NB4 (cell line): ENCODE data around the gene LIN7A.

Source experiments
- CTCF ChIP-seq: IDR thresholded peaks from one replicate; pipeline ENCODE4 v1.5.1; 2012; ENCODE audit warnings: low read depth, low read length
- MAX ChIP-seq: IDR thresholded peaks from 2 replicates; pipeline ENCODE4 v1.6.1; 2011; ENCODE audit warnings: low read depth, low read length
- MYC ChIP-seq: IDR thresholded peaks from 2 replicates; pipeline ENCODE4 v1.6.1; 2011; ENCODE audit warnings: low read depth, low read length
- POLR2A ChIP-seq: IDR thresholded peaks from 2 replicates; pipeline ENCODE4 v1.6.1; 2011; ENCODE audit warnings: mild to moderate bottlenecking; ENCODE audit not compliant: insufficient read length; ENCODE audit errors: extremely low read depth

GRCh38 chr12:80761838-80762237, 175.9 kb downstream of the LIN7A start:
- TF ChIP-seq CTCF, result no peak
- TF ChIP-seq POLR2A, result no peak
- TF ChIP-seq MAX, result no peak
- no peak for TF ChIP-seq MYC
